Gastroesophageal sphincter (tissue), 4 donors: ENCODE results near the gene SNCB. TPM values are rescaled to one million over a fixed set of nuclear protein-coding genes. Genes with fewer than 3 reads are reported as not detected.

ENCODE experiments used
- ATAC-seq: fragments of 150-250 bp; one replicate; pipeline ENCODE4 v1.9.1; 2016; ENCODE audit warnings: mild to moderate bottlenecking, moderate library complexity
- H3K27ac ChIP-seq, 4 donors: fragments of 200-600 bp; sonication (generic) in 3 of 4; 1 replicate in 3 of 4; 2 replicates in 1 of 4; pipeline ENCODE4 v1.5.1; 2016 to 2019
- H3K27me3 ChIP-seq: fragments of 200-600 bp; sonication (generic); one replicate; pipeline ENCODE4 v1.5.1; 2019
- H3K36me3 ChIP-seq, 2 donors: fragments of 200-600 bp; sonication (generic); one replicate each; pipeline ENCODE4 v1.5.1; 2019; ENCODE audit warnings: control low read depth in 1 of 2
- H3K4me1 ChIP-seq, 3 donors: fragments of 200-600 bp; sonication (generic); 1 replicate in 2 of 3; 2 replicates in 1 of 3; pipeline ENCODE4 v1.5.1; 2016 to 2019; ENCODE audit warnings: control low read depth in 2 of 3
- H3K4me3 ChIP-seq, 2 donors: fragments of 200-600 bp; sonication (generic); one replicate each; pipeline ENCODE4 v1.5.1; 2019; ENCODE audit warnings: mild to moderate bottlenecking in 1 of 2, moderate library complexity in 1 of 2
- H3K9me3 ChIP-seq, 3 donors: fragments of 200-600 bp; sonication (generic); one replicate each; pipeline ENCODE4 v1.5.1; 2017 to 2019; ENCODE audit warnings: control low read depth in 2 of 3
- EP300 ChIP-seq: sonication (generic); formaldehyde crosslinking; IDR thresholded peaks from one replicate; pipeline ENCODE4 v1.6.1; 2017; ENCODE audit warnings: antibody characterized with exemption, mild to moderate bottlenecking
- POLR2A ChIP-seq, 2 donors: fragments of 450-650 bp; IDR thresholded peaks; one replicate each; pipeline ENCODE4 v1.6.1; 2017; ENCODE audit warnings: antibody characterized with exemption in 2 of 2, mild to moderate bottlenecking in 2 of 2, moderate library complexity in 1 of 2
- POLR2AphosphoS5 ChIP-seq: sonication (generic); formaldehyde crosslinking; IDR thresholded peaks from one replicate; pipeline ENCODE4 v1.6.1; 2017; ENCODE audit warnings: antibody characterized with exemption
- WGBS, 2 donors: methylation state at CpG; one replicate each; pipeline ENCODE4 v1.1.5; 2018; ENCODE audit warnings: low coverage in 1 of 2; 5-methylcytosine and 5-hydroxymethylcytosine counted together
- total RNA-seq, 4 donors: library from RNA; depleted of rRNA; stranded (reverse); fragments of >200 nt; gene quantifications; one replicate each; pipeline ENCODE4 v1.1.0, GENCODE V29; 2016
- TF ChIP-seq, protein P1 (sequence below), 4 experiments: fragments of 200-600 bp in 2 of 4; fragments of 450-650 bp in 2 of 4; sonication (generic) in 1 of 4; IDR thresholded peaks; one replicate each; pipeline ENCODE4 v1.5.1; 2017 to 2019; ENCODE audit warnings: antibody characterized with exemption in 4 of 4, mild to moderate bottlenecking in 2 of 4, moderate library complexity in 2 of 4

SNCB gene
- total RNA-seq, 4 donors from 2014 or later: not detected

DNA sequence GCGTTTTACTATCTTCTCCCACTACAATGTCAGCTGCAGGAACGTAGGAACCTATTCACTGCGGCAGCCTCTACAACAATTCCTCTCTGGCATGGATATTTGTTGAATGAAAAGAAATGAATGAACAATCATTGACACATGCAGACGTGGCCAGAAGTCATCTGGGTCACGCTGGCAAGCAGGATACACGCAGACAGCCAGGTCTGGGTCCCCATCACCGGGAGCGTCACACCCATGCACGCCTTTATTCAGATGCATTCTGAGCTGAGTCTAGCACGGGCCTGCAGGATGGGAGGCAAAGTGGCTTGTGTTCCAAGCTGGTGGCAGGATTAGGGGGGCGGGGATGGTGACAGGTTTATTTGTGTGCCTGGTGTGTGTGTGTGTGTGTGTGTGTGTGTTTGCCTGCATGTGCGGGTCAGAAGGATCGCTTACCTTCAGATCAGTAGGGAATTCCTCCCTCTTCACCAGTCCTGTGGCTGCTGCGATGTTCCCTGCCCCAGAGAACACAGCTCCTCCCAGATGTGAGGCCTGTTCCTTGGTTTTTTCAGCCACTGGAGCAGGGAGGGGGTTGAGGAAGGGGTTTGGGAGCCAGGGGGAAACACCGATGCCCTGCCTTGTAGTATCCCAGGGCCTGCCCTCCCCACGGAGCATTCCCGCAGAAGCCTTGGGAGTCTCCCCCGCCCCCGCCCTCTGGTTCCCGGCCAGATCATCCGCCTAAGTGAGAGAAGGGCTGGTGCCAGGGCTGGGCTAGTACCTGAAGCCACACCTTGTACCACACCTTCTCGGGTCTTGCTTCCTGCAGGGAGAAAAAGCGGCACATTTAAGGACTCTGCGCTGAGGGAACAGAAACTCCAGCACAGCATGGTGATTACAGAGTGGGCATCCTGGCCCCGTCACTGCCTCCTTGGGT lies 4.1 kb downstream of the SNCB start:
- H3K27ac ChIP-seq: no peak overlapping the region
- peaks cover 0 to 27% (median 12%) of the 10 kb centered on the region in 3 donors for H3K4me1 ChIP-seq
- peaks cover 98% of the 10 kb centered on the region for H3K27me3 ChIP-seq
- ATAC-seq: no peak
- no peak for TF ChIP-seq EP300
- TF ChIP-seq, protein P1, sequence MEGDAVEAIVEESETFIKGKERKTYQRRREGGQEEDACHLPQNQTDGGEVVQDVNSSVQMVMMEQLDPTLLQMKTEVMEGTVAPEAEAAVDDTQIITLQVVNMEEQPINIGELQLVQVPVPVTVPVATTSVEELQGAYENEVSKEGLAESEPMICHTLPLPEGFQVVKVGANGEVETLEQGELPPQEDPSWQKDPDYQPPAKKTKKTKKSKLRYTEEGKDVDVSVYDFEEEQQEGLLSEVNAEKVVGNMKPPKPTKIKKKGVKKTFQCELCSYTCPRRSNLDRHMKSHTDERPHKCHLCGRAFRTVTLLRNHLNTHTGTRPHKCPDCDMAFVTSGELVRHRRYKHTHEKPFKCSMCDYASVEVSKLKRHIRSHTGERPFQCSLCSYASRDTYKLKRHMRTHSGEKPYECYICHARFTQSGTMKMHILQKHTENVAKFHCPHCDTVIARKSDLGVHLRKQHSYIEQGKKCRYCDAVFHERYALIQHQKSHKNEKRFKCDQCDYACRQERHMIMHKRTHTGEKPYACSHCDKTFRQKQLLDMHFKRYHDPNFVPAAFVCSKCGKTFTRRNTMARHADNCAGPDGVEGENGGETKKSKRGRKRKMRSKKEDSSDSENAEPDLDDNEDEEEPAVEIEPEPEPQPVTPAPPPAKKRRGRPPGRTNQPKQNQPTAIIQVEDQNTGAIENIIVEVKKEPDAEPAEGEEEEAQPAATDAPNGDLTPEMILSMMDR (IDR thresholded peaks at IDR 0.05): no peak
- no peak for TF ChIP-seq POLR2A (IDR thresholded peaks at IDR 0.05)
- no peak for TF ChIP-seq POLR2AphosphoS5
- H3K9me3 ChIP-seq: no peaks in the 10 kb centered on the region
- no peak overlapping the region for H3K4me3 ChIP-seq
- 56 to 70% methylated on average over 4 to 14 of the region's 25 CpGs for WGBS, 2 donors
- H3K36me3 ChIP-seq: no peaks in the 10 kb centered on the region

DNA sequence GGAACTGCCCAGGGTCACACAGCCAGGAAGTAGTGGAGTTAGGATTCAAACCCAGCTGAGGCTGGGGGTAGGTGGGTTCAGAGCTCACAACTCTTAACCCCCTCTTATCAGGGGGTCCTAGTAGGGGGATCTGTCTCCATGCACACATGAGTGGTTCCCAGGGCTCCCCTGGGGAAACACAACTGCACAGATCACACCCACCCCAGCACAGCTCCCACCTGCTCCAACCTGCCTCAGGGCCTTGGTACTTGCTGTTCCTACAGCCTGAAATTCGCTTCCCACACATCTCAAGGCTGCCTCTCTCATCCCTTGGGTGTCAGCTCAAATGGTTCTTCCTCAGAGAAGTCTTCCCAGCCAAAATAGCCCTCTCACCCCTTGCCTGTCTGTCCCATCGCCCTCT lies 4.8 kb downstream of the SNCB start:
- Histone ChIP-seq H3K4me1 (peaks cover 0 to 29% (median 15%) of the 10 kb centered on the region in 3 donors), H3K27ac (no peak overlapping the region), H3K27me3 (peaks cover 98% of the 10 kb centered on the region), H3K4me3 (no peak overlapping the region), H3K36me3 (no peaks in the 10 kb centered on the region), H3K9me3 (no peaks in the 10 kb centered on the region)
- 77 to 81% methylated on average over 1 to 2 of the region's 2 CpGs for WGBS, 2 donors
- TF ChIP-seq POLR2A (IDR thresholded peaks at IDR 0.05) (no peak), EP300 (no peak), POLR2AphosphoS5 (no peak)
- TF ChIP-seq, protein P1 (IDR thresholded peaks at IDR 0.05): no peak
- no peak for ATAC-seq

DNA sequence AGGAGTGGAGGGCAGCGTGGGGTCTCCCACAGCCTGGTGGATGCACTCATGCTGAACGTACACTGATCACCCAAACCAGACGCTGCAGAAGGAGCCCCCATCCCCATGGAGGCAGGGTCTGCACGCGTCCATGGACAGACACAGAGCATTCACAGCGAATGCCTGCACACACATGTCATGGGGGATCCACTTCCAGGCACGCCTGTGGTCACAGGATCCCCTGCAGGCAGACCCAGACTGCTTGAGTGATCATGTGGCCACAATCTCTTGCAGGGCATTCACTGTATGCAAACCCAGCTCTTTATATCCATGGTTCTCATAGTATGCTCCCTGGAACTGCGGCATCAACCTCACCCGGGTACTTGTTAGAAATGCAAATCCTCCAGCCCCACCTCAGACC lies 5.4 kb downstream of the SNCB start:
- Histone ChIP-seq H3K4me1 (peaks cover 0 to 29% (median 15%) of the 10 kb centered on the region in 3 donors), H3K4me3 (no peak overlapping the region), H3K27ac (no peak overlapping the region), H3K36me3 (no peaks in the 10 kb centered on the region), H3K27me3 (peaks cover 98% of the 10 kb centered on the region), H3K9me3 (no peaks in the 10 kb centered on the region)
- no peak for TF ChIP-seq POLR2A (IDR thresholded peaks at IDR 0.05)
- no peak for TF ChIP-seq POLR2AphosphoS5
- TF ChIP-seq, protein P1 (IDR thresholded peaks at IDR 0.05): no peak
- no peak for TF ChIP-seq EP300
- WGBS, 2 donors: 53 to 80% methylated on average over 2 of the region's 9 CpGs
- no peak for ATAC-seq

DNA sequence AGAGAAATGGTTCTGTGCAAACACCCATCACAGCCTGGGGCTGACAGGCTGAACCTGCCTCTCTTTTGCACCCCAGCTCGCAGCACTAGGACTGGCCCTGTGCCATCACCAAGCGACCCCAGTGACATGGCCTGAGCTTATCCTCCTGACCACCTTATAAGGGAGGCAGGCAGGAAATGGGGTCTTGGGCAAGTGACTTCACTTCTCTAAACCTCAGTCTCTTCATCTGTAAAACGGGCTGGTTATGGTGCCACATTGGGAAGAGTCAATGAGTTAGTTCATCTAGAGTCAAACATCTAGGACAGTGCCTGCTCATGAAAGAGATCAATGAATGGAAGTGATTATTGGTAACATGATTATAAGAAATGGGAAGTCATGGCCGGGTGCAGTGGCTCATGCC lies 6.2 kb downstream of the SNCB start:
- TF ChIP-seq, protein P1 (IDR thresholded peaks at IDR 0.05): no peak
- no peak for TF ChIP-seq POLR2A (IDR thresholded peaks at IDR 0.05)
- no peak for TF ChIP-seq EP300
- TF ChIP-seq POLR2AphosphoS5: no peak
- Histone ChIP-seq H3K4me3 (no peak overlapping the region), H3K9me3 (no peaks in the 10 kb centered on the region), H3K27me3 (peaks cover 98% of the 10 kb centered on the region), H3K27ac (no peak overlapping the region), H3K36me3 (no peaks in the 10 kb centered on the region), H3K4me1 (peaks cover 0 to 29% (median 16%) of the 10 kb centered on the region in 3 donors)
- ATAC-seq: no peak
- WGBS, 2 donors: 57 to 93% methylated on average over 1 to 3 of the region's 4 CpGs

DNA sequence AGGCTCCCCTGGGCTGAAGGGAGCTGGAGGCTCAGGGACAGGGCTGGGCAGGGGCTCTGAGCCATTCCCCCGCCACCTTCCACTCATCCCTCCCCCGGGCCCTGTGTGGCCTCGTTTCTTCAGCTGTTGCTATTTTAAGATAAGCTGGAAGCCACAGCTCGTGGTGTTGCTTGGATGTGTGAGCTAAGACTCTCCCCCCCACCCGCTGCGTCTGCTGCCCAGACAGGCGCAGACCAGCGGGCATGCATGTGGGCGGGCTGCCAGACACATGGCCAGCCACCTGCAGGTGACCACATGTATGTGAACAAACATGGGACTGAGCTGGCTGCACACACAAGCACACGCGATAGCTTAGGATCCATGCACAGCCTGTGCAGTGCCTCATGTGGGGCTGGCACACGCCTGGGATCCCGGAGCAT lies 8.7 kb downstream of the SNCB start:
- H3K4me3 ChIP-seq: no peak overlapping the region
- H3K36me3 ChIP-seq: no peaks in the 10 kb centered on the region
- ATAC-seq: no peak
- 20% methylated on average over 2 of the region's 13 CpGs; no CpG with 5 or more reads in 1 of the 2 donors for WGBS, 2 donors
- no peaks in the 10 kb centered on the region for H3K9me3 ChIP-seq
- peaks cover 0 to 33% (median 20%) of the 10 kb centered on the region in 3 donors for H3K4me1 ChIP-seq
- peaks cover 98% of the 10 kb centered on the region for H3K27me3 ChIP-seq
- H3K27ac ChIP-seq: no peak overlapping the region
- no peak for TF ChIP-seq POLR2A (IDR thresholded peaks at IDR 0.05)
- TF ChIP-seq POLR2AphosphoS5: no peak
- TF ChIP-seq EP300: no peak
- TF ChIP-seq, protein P1 (IDR thresholded peaks at IDR 0.05): no peak
